Mesodermal cell (in vitro differentiated cells): ENCODE measurements around the gene THAP3.
"Not testable (repeated sequence)": the region's sequence is repeated elsewhere in the genome, so short reads cannot be mapped to it uniquely, and the experiment has no call there.

ENCODE experiments used
- H3K27ac ChIP-seq: 2 replicates; pipeline ENCODE4 v1.7.0; 2013; ENCODE audit warnings: mild to moderate bottlenecking, low read depth, low read length, moderate library complexity; ENCODE audit not compliant: severe bottlenecking
- H3K36me3 ChIP-seq: 2 replicates; pipeline ENCODE4 v1.7.1; 2013; ENCODE audit warnings: mild to moderate bottlenecking, low read length, moderate library complexity; ENCODE audit not compliant: control insufficient read depth, insufficient read depth
- H3K4me1 ChIP-seq: one replicate; pipeline ENCODE4 v1.7.1; 2013; ENCODE audit warnings: mild to moderate bottlenecking, low read length; ENCODE audit not compliant: insufficient read depth, control insufficient read depth, poor library complexity, severe bottlenecking
- H3K4me3 ChIP-seq: 2 replicates; pipeline ENCODE4 v1.7.0; 2013; ENCODE audit warnings: low read length, control low read depth, mild to moderate bottlenecking; ENCODE audit not compliant: insufficient read depth, poor library complexity, severe bottlenecking; ENCODE audit errors: extremely low read depth
- H3K9me3 ChIP-seq: 2 replicates; pipeline ENCODE4 v1.7.1; 2013; ENCODE audit warnings: mild to moderate bottlenecking, low read length, moderate library complexity; ENCODE audit not compliant: control insufficient read depth
- WGBS, 2 experiments: methylation state at CpG; one replicate each; pipeline ENCODE4 v1.1.5; 2013; ENCODE audit warnings: missing lambda C conversion rate in 2 of 2; ENCODE audit not compliant: insufficient coverage in 2 of 2; 5-methylcytosine and 5-hydroxymethylcytosine counted together

THAP3 gene

DNA sequence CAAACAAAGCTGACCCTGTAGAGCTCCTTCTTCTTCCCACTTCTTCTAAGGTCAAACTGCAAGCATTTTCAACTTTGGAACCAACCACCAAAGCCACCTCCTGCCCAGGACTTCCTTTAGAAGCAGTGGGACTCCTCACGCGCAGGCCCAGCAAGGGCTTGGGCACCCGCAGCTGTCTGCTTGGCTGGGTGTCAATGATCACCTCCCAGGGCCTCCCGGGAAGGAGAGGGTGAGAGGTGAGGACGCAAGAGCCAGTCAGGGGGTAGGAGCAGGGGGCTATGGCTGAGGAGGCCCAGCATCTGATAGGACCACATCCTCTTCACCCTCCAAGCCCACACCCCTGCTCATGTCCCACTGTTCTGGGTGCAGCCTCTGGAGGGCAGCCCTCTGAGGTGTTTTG lies 32.2 kb upstream of the THAP3 start:
- WGBS, 2 experiments: 86% methylated on average over 2 of the region's 5 CpGs; no CpG with 5 or more reads in 1 of the 2 experiments
- no peaks in the 10 kb centered on the region for H3K9me3 ChIP-seq
- peaks cover 4% of the 10 kb centered on the region for H3K4me1 ChIP-seq
- H3K4me3 ChIP-seq: no peak overlapping the region
- H3K27ac ChIP-seq: no peak overlapping the region
- H3K36me3 ChIP-seq: peaks cover 84% of the 10 kb centered on the region

DNA sequence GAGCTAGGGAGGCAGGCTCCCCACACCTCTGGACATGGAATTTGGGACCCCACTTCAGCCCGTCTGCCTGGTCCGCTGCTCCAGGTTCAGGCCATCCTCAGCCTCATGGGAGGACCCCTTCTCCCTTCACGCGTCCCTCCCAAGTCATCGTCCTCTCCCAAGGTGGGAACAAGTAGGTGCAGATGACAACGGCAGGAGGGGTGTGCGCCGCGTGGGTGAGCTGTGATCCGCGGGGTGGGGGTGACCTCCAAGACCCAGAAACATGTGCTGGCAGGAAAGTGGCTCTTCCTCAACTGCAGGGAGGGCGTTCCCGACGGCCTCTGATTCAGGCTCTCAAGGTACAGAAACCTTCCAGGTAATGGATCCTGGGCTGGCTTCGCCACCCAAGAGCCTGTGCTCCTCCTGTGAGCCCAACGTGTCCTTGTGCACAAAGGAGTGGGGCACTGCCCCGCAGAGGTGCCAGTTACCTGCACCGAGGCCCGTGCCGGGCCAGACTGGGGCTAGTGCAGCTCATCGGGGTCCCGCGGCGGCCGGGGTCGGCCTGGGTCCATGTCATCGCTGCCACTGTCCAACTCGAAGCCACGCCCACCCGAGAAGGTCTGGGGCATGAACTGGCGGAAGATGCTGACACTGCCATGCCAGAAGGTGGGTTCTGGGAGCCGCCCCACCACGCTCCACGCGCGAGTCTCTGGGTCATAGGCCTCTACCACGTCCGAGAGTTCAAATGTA lies 31.6 kb upstream of the THAP3 start:
- peaks cover 4% of the 10 kb centered on the region for H3K4me1 ChIP-seq
- WGBS, 2 experiments: 95 to 96% methylated on average over 36 to 38 of the region's 38 CpGs
- peaks cover 90% of the 10 kb centered on the region for H3K36me3 ChIP-seq
- no peak overlapping the region for H3K27ac ChIP-seq
- H3K4me3 ChIP-seq: no peak overlapping the region
- no peaks in the 10 kb centered on the region for H3K9me3 ChIP-seq

DNA sequence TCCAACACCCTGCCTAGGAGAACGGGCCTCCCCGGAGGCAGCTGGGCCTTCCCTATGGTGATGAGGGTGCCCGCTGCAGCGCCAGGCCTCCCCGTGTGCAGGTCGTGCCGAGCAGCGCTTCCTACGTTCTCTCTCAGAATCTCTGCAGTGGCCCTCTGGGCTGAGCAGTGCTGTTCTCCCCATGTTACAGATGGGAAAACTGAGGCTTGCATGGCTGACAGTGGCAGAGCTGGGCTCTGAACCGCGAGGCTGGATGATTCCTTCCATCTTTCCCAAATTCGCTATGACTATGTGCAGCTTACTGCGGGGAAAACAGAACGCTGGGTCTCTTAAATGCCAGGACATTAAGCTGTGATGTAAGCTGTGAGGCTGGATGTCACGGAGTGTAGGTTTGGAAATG lies 30.9 kb upstream of the THAP3 start:
- Histone ChIP-seq H3K27ac (no peak overlapping the region), H3K36me3 (peaks cover 90% of the 10 kb centered on the region), H3K9me3 (no peaks in the 10 kb centered on the region), H3K4me1 (peaks cover 4% of the 10 kb centered on the region), H3K4me3 (no peak overlapping the region)
- WGBS, 2 experiments: 96 to 98% methylated on average over 14 to 15 of the region's 15 CpGs

DNA sequence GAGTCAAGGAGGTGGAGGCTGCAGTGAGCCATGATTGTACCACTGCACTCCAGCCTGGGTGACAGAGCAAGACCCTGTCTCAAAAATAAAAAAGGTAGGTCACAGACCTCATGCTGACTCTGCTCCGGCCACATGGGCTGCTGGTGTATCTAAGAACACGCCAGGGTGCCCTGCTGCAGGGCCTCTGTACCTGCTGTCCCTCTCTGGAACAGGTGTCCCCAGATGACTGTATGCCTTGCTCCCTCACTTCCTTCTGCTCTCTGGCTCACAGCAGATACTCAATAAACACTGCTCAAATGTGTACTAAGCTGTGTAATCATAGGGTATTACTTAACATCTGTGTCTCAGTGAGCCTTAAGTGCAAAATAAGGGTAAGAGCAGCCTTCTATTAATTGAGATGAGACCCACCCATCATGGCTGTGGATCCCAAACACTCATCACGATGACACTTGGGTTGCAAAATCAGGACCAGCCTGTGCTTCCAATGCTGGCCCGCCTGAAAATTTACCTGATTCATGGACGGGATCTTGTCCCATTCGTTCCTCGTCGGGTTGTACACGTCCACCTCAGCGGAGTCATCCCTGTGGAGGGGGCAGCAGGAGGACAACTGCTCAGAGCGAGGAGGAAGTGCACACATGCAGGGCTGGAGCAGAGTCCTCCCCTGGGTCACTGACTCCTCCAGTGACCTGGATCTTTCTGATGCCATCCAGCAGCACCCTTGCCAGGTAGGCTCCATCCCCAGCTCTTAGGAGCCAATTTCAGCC lies 29.5 kb upstream of the THAP3 start:
- 95 to 99% methylated on average over 11 of the region's 11 CpGs for WGBS, 2 experiments

DNA sequence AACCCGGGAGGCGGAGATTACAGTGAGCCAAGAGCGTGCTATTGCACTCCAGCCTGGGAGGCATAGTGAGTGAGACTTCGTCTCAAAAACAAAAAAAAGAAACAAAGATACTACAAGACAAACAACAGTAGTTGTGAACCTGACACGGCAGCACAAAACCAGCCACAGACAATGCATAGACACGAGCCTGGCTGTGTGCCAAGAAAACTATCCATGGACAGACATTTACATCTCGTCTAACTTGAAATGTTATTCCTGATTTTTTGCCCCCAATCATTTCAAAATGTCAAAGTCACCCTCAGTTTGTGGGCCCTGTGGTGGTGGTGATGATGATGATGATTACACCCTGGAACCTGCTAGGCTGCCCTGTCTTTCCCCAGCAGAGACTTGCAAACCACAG lies 28.3 kb upstream of the THAP3 start:
- Histone ChIP-seq H3K4me3 (no peak overlapping the region), H3K4me1 (peaks cover 10% of the 10 kb centered on the region), H3K9me3 (no peaks in the 10 kb centered on the region), H3K27ac (no peak overlapping the region), H3K36me3 (peaks cover 72% of the 10 kb centered on the region)
- WGBS, 2 experiments: 91 to 98% methylated on average over 5 to 6 of the region's 7 CpGs

More for the DNA sequence above, 29.5 kb upstream of the THAP3 start:
- Histone ChIP-seq H3K36me3 (peaks cover 84% of the 10 kb centered on the region), H3K4me1 (peaks cover 10% of the 10 kb centered on the region), H3K9me3 (no peaks in the 10 kb centered on the region), H3K4me3 (no peak overlapping the region), H3K27ac (no peak overlapping the region)

DNA sequence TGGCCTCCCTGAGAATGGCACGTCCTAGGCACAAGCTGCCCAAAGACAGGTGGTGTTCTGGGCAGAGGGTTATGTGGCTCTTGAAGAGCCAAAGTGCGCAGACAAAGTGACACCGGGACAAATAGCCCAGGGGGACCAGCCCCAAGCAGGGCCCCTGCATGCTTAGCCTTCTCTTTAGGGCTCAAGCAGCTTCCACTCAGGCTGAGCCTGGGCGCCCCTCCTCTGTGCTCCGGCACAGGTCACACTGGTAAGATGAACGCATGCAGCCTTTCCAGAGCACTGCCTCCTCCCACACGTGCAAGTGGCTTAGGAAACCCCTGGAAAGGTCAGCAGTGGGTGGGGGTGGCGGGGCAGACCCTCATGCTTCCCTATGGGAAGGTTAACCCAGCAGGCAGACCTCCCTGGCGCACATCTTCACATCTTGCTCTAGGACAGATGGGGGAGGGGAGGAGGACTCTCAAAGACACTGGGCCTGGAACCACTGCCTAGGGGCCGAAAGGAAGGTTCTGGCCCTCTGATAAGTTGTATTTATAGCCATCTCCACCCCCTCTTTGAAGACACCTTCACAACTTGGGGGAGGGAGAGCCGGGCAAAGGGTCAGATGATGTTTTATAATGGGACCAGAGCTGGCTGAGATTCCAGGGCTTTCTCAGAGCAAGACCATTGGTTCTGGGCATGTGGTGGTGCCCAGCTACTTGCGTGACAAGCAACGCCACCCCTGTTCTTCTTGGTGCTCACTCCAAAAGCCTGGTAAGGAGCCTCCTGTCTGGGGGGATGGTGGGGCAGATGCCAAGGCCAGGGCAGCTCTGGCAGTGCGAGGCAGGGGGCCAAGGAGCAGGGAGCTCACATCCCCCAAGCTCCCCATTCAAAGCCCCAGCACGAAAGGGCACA lies 27.5 kb upstream of the THAP3 start:
- WGBS, 2 experiments: 91% methylated on average over 8 to 11 of the region's 15 CpGs
- Histone ChIP-seq H3K27ac (no peak overlapping the region), H3K9me3 (no peaks in the 10 kb centered on the region), H3K36me3 (peaks cover 66% of the 10 kb centered on the region), H3K4me1 (peaks cover 10% of the 10 kb centered on the region), H3K4me3 (no peak overlapping the region)

DNA sequence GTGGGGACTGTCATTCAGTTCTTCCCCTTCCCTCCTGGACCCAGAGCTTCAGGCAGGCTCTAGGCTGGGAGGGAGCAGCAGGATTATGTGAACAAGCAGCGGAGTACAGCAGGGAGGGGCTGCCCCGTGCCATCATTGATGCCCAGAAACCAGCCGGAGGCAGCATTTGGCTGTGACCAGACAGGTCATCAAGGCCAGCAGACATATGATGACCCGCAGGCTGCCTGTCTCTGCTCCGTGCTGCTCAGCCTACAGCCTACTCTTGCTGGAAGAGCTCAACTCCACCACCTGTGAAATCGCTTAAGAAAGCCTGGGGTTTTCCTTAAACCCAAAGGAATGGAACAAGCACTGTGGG lies 26.9 kb upstream of the THAP3 start:
- Histone ChIP-seq H3K4me3 (no peak overlapping the region), H3K9me3 (no peaks in the 10 kb centered on the region), H3K27ac (no peak overlapping the region), H3K4me1 (peaks cover 10% of the 10 kb centered on the region), H3K36me3 (peaks cover 60% of the 10 kb centered on the region)
- 88 to 95% methylated on average over 6 of the region's 6 CpGs for WGBS, 2 experiments

DNA sequence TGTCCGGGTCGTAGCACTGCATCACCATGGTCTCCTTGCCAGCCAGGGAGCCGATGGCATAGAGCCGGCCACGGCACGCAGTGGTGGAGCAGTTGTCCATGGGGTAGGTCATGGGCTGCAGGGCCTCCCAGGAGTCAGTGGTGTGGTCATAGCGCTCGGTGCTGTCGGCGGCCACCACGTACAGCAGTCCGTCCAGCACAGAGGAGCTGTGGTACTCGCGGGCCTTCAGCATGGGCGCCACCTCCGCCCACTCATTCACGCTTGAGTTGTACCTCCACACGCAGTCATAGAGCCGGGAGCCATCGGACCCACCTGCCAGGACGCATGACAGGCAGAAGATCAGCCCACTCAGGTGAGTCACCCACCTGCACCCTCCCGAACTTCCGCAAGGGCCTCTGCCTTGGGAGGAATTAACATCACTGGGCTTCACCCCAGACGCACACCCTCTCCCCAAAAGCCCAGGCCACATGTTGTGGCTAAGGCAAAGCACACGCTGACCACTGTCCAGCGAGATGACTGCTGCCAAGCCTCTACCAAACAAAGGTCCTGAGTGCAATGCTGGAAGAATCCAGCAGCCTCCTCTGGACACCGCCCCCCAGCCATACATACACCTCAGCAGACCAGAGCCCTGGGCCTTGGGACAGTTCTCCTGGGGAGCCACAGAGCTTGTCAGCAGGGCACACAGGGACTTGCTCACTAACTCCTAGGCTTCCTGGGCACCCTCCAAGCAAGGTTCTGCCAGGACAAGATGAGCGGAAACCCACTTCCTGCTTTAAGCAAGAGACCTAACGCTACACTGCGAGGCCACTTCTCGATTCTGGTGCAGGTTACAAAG lies 25.3 kb upstream of the THAP3 start:
- H3K9me3 ChIP-seq: no peaks in the 10 kb centered on the region
- 96 to 98% methylated on average over 27 to 29 of the region's 31 CpGs for WGBS, 2 experiments
- no peak overlapping the region for H3K27ac ChIP-seq
- H3K4me1 ChIP-seq: peaks cover 19% of the 10 kb centered on the region
- peak overlapping the region; percentile 81 for H3K4me3 ChIP-seq
- H3K36me3 ChIP-seq: peaks cover 46% of the 10 kb centered on the region

DNA sequence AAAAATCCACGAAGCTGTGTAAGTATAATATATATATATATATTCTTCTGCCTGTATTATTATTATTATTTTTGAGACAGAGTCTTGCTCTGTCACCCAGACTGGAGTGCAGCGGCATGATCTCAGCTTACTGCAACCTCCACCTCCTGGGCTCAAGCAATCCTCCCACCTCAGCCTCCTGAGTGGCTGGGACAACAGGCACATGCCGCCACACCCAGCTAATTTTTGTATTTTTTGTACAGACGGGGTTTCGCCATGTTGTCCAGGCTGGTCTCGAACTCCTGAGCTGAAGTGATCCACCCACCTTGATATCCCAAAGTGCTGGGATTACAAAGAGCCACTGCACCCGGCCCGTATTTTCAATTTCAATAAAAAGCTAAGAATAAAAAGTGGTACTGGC lies 24.7 kb upstream of the THAP3 start:
- WGBS, 2 experiments: 90 to 96% methylated on average over 5 to 6 of the region's 8 CpGs
- peak overlapping the region; percentile 81 for H3K4me3 ChIP-seq

More for the DNA sequence above, 24.7 kb upstream of the THAP3 start:
- H3K36me3 ChIP-seq: peaks cover 43% of the 10 kb centered on the region
- peaks cover 19% of the 10 kb centered on the region for H3K4me1 ChIP-seq
- H3K9me3 ChIP-seq, H3K27ac ChIP-seq: not testable (repeated sequence)
